Hindlimb muscle (tissue), 1 donor: Measurements from ENCODE around the gene TTC33. TPM values are rescaled to one million over a fixed set of nuclear protein-coding genes. Genes with fewer than 3 reads are reported as not detected.
"Not testable (repeated sequence)": the region's sequence is repeated elsewhere in the genome, so short reads cannot be mapped to it uniquely, and the experiment has no call there.

Experiments
- DNase-seq: peaks from one replicate; pipeline ENCODE4 v3.0.0-alpha.2; 2013
- polyA plus RNA-seq: library from polyadenylated mRNA; unstranded; fragments of 120-200 nt; gene quantifications from one replicate; pipeline ENCODE4 v1.2.1, GENCODE V29; 2013; ENCODE audit not compliant: insufficient read length

TTC33 gene
- polyA plus RNA-seq, 1 donor, result 18.8 TPM

DNA sequence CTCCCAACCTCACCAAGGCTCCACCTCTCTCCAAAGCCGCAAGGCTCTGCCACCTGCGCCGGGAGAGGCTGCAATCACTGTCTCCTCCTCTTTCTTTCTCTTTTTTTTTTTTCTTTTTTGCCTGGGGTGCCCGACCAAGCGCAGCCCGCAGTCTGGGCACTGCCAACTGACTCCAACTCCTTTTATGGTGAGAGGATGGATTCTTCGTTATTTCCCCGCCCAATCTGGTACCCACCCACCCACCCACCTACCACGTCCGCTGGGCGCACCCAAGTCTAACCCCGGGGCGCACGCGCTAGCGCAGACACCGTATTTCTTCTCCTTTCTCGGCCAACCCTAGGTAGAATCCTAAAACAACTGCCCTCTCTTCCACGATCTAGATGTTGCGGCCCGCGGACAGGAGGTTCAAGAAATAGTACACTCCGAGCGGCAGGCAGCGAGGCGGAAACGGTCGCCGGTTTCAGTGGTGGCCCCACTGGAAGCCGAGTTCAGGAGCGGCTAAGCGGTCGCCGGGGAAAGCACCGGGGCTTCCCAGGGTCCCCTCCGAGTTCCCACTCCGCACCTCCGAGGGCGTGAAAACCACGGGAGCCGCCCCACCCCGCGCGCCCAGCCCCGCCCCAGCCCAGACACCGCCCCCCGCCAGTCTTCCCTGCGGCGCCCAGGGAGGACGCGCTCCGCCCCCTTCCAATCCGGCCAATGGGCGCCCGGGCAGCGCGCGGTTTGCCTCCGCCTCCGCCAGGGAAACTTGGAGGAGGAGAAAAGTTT is 76.4 kb downstream of the TTC33 start:
- peak; percentile 95 for DNase-seq

DNA sequence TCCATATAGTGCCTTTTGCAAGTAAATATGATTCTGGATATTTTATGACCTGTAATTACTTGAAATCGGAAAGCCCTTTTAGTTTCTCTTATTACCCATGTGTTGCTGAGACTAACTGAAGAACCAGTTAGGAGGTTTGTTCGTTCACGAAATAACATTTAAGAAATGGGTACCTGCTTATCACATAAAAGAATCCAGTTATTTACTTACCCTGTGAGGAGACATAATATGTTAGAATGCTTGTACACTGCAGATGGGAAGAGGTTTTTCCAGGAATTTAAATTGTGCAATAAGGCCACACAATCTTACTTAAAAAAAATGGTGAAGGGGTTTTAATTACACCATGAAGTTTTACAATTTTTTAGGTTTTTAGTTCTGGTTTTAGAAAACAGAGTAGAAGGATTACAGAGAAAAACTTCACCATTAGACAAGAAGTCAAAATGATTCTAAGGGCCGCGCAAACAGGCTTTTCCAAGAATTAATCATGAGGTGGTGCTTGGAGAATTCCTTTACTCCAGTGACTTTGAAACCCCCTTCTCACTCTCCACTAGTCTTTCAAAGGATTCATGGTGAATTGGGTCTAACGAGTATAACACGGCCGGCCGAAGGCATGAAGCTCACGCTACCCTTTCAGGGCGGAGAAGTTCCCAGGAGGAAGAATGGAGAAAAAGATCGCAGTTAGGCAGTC is 77.2 kb downstream of the TTC33 start:
- DNase-seq, result no peak

GRCh38 chr5:40678026-40678425 is 77.7 kb downstream of the TTC33 start:
- no peak for DNase-seq

- DNase-seq, result no peak
Measured at GRCh38 chr5:40677456-40677855, 78.3 kb downstream of the TTC33 start.

GRCh38 chr5:40676613-40677343 is 79.0 kb downstream of the TTC33 start:
- DNase-seq, result no peak

GRCh38 chr5:40675396-40676133 is 80.2 kb downstream of the TTC33 start:
- no peak for DNase-seq

- DNase-seq, result no peak
Measured at GRCh38 chr5:40674661-40675235, 81.0 kb downstream of the TTC33 start.

DNA sequence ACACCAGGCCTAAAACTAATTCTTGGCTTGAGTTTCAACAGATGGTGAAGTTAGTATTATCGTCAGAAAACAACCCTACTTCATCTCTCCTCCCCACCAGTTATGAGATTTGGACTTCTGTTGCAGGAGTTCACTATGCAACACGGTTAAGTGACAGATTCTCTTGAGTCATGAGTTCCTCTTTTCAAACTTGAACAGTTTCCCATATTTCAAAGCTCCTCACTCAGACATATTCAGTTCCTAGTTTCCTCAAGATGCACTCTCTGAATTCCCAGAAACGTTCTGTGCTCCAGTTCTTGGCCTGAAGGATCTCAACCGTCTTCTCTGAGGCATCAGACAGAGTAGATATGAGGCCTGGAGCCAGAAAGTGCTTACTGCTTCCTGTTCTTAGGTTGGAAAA is 83.3 kb downstream of the TTC33 start:
- DNase-seq, result no peak

GRCh38 chr5:40669606-40670390 is 86.0 kb downstream of the TTC33 start:
- DNase-seq, result no peak

DNA sequence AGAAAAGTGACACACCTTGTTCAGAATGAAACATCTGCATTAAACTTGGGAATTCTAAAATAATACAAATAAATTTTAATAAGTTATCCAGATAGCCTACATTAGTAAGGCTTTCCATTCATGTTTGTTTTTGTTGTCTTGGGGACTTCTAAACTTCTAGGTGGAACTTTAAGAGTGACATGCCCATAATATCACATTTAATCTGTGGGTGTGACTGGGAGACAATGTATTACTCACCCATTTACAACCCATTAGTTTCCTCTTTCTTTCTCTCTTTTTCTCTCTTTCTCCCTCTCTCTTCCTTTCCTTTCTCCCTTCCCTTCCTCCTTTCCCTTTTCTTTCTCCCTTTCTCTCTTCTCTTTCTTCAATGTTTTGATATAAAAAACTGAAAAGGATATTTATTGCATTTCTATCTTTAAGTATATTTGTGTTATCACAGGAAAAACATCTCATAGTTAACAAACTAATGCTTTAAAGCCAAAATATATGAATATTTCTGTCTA is 88.5 kb downstream of the TTC33 start:
- no peak for DNase-seq

DNA sequence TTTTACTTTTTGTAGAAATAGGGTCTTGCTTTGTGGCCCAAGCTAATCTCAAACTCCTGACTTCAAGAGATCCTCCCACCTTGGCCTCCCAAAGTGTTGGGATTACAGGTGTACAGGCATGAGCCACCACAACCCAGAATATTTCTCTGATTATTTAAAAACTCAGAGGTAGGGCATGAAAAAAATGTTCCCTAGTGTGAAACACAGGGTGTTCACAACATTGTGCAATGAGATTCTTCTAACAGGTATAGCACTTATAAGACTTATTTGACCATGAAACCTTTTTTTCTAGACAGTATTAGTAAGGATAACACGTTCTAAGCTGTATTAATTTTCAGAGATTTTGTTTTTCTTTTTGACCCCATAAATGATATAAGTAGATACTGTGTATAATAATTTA is 89.1 kb downstream of the TTC33 start:
- DNase-seq, result no peak

- DNase-seq, result no peak
Measured at GRCh38 chr5:40665635-40666298, 90.0 kb downstream of the TTC33 start.

DNA sequence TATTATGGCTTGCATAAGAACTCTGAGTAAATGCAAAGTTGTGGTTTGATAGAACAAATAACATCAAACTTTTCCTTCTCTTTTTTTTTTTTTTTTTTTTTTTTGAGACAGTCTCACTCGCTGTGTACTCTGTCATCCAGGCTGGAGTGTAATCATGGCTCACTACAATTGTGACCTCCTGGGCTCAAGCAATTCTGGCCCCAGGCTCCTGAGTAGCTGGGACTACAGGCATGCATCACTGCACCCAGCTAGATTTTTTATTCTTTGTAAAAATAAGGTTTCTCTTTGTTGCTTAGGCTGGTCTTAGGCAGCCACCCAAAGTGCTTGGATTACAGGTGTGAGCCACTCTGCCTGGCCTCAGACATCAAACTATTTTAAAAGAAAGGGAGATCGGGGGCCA is 95.0 kb downstream of the TTC33 start:
- no peak for DNase-seq

DNA sequence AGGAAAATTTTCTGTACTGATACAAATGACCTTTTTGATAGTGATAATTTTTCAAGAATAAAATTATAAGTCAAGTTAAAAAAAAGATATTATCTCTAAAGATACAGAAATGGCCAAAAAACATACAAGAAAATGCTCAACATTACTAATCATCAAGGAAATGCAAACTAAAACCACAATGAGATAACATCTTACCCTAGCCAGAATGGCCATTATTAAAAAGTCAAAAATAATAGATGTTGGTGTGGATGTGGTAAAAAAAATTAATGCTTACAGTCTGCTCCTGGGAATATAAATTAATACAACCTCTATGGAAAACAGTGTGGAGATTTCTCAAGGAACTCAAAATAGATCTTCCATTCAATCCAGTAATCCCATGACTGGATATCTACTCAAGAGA is 99.0 kb downstream of the TTC33 start:
- DNase-seq, result no peak

GRCh38 chr5:40656091-40656490 is 99.7 kb downstream of the TTC33 start:
- DNase-seq, result not testable (repeated sequence)

- DNase-seq, result no peak
Measured at GRCh38 chr5:40655138-40655537, 100.6 kb downstream of the TTC33 start.

- no peak for DNase-seq
Measured at GRCh38 chr5:40654377-40654991, 101.3 kb downstream of the TTC33 start.

- no peak for DNase-seq
Measured at GRCh38 chr5:40653221-40654022, 102.3 kb downstream of the TTC33 start.

GRCh38 chr5:40652441-40653220 is 103.1 kb downstream of the TTC33 start:
- no peak for DNase-seq
